ENCODE results near the gene PCIF1. TPM values are rescaled to one million over a fixed set of nuclear protein-coding genes. Genes with fewer than 3 reads are reported as not detected.
"Not testable (repeated sequence)": the region's sequence is repeated elsewhere in the genome, so short reads cannot be mapped to it uniquely, and the experiment has no call there.

The PCIF1 gene
- total RNA-seq, 2 experiments from 2014 or later: 41.6 to 52.3 TPM

DNA sequence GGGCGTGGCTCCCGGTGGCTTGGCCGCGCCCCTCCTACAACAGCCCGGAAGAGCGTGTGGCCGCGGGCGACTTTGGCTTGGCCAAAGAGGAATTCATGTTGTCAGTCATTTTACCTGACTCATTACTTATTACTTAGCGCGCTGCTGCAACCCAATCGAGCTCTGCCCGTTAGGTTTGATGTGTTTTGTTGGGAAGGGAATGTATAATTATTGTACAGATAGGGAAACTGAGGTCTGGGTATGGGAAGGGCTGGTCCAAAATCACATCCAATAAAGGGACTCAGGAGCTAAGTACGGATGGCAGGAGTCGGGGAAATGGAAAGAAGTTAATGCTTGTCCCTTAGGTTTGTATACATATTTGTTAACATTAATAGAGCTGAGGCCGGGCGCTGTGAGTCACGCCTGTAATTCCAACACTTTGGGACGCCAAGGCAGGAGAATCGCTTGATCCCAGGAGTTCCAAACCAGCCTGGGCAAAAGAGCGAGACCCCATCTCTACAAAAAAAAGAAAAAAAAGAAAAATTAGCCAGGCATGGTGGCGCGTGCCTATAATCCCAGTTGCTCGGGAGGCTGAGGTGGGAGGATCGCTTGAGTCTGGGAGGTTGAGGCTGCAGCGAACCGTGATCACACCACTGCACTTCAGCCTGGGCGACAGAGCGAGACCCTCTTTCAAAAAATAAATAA is 38.2 kb downstream of the PCIF1 start:
- no peak for DNase-seq
- Mint-ChIP-seq H3K4me1 (peaks cover 22% of the 10 kb centered on the region), H3K4me3 (peak overlapping the region; percentile 82), H3K9me3 (ENCODE audit: low read depth) (no peaks in the 10 kb centered on the region), H3K27ac (peak overlapping the region; percentile 99), H3K27me3 (peaks cover 2% of the 10 kb centered on the region), H3K36me3 (peaks cover 4% of the 10 kb centered on the region)
- no peak for ATAC-seq
- CTCF ChIA-PET: interaction anchor here (0.6 to 13.4 kb wide), 9 partner anchors 8 to 82 kb away, joined by 3 to 117 read pairs (median 6); partner anchors contain the start of gene PCIF1

DNA sequence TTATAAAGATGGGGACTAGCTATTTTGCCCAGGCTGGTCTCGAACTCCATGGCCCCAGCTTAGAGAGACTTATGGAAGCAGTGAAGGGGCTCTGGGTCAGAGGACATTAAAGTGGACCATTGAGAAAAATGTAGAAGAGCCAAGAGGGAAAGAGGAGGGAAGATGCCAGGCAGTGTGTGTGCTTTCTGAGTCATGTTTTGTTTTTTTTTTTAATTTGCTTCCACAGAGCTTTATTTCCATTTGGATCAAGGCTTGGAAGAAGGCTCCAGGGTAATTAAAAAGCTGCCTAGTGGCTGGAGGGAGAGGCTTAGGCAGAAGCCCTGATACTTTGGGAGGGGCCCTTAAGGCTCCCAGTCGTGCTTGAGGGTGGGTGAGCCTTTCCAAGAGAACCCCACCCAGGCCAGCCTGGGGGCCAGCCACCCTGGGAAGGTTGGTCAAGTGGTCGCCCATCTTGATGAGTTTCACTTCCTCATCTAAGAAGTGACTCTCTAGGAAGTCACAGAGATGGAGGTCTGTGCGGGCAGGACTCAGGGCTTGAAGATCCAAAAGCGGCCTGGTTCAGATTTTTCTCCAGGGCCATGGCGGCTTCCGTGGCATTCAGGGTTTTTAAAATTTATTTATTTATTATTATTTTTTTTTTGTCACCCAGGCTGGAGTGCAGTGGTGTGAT is 40.5 kb downstream of the PCIF1 start:
- H3K27ac Mint-ChIP-seq: no peak overlapping the region
- H3K4me1 Mint-ChIP-seq: peaks cover 12% of the 10 kb centered on the region
- peaks cover 1% of the 10 kb centered on the region for H3K36me3 Mint-ChIP-seq
- H3K9me3 Mint-ChIP-seq (ENCODE audit: low read depth): no peaks in the 10 kb centered on the region
- H3K4me3 Mint-ChIP-seq: no peak overlapping the region
- H3K27me3 Mint-ChIP-seq: peaks cover 15% of the 10 kb centered on the region
- ATAC-seq (no peak), DNase-seq (no peak)
- CTCF ChIA-PET: interaction anchor here (0.8 to 13.4 kb wide), 4 partner anchors 12 to 38 kb away, joined by 3 to 117 read pairs (median 34); no protein-coding TSS in a partner anchor

DNA sequence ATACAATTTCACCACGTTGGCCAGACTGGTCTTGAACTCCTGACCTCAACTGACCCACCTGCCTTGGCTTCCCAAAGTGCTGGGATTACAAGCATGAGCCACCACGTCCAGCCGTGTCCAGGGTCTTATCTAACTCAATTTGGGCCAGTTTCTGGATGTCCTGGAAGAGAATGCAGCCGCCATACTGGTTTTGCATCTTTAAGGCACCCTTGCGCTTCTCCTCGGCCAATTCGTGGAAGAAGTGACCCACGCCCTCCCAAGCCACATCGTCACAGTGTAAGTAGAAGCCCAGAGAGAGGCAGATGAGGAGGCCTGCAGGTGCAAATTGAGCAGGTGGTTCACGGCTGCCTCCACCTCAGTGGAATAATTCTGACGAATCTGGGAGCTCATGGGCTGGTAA is 41.2 kb downstream of the PCIF1 start:
- H3K36me3 Mint-ChIP-seq: no peaks in the 10 kb centered on the region
- peaks cover 15% of the 10 kb centered on the region for H3K27me3 Mint-ChIP-seq
- no peak overlapping the region for H3K27ac Mint-ChIP-seq
- CTCF ChIA-PET: interaction anchor here (1.8 to 13.4 kb wide), 3 partner anchors 12 to 38 kb away, joined by 6 to 117 read pairs (median 10); no protein-coding TSS in a partner anchor
- no peak for ATAC-seq
- H3K9me3 Mint-ChIP-seq (ENCODE audit: low read depth): no peaks in the 10 kb centered on the region
- peaks cover 7% of the 10 kb centered on the region for H3K4me1 Mint-ChIP-seq
- no peak for DNase-seq
- H3K4me3 Mint-ChIP-seq: no peak overlapping the region

DNA sequence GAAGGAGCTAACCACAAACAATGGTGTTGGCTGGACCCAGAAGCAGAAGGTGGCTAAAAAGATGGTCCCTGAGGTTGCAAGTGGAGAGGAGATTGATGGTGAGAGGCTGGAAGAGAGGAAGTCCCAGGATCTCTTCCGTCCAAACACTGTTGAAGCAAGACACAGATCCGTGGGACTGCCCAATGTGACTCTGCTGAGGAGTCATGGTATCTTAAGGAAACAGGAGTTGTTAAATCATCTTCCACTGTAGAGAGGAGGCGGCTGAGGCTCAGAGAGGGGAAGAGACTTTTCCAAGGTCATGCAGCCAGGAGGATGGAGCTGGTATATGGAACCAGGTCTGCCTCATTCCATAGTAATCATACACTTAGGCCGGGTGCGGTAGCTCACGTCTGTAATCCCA is 41.6 kb downstream of the PCIF1 start:
- H3K36me3 Mint-ChIP-seq: no peaks in the 10 kb centered on the region
- H3K9me3 Mint-ChIP-seq (ENCODE audit: low read depth): no peaks in the 10 kb centered on the region
- no peak overlapping the region for H3K4me3 Mint-ChIP-seq
- ATAC-seq (no peak), DNase-seq (no peak)
- no peak overlapping the region for H3K27ac Mint-ChIP-seq
- H3K4me1 Mint-ChIP-seq: peaks cover 5% of the 10 kb centered on the region
- CTCF ChIA-PET: interaction anchor here (2.4 to 13.4 kb wide), 2 partner anchors 11 to 38 kb away, joined by 10 to 117 read pairs; no protein-coding TSS in a partner anchor
- peaks cover 15% of the 10 kb centered on the region for H3K27me3 Mint-ChIP-seq

DNA sequence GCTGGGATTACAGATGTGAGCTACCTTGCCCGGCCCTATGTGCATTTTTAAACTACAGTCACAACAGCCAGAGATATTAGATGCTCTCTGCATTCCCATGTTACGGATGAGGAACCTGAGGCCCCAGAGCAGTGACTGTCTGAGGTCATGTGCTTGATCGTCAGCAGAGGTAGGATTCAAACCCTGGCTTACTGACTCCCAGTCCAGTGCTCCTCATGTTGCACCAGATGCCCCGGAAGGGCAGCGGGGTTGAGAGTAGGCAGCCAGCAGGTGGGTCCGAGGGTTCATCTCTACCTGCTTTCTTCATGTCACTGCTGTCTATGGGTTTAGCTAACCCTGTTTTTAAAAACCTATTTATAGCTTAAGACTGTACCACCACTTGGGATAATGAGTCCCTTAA is 46.8 kb downstream of the PCIF1 start:
- DNase-seq: no peak
- Mint-ChIP-seq H3K4me3 (no peak overlapping the region), H3K36me3 (no peaks in the 10 kb centered on the region), H3K27me3 (peaks cover 18% of the 10 kb centered on the region), H3K9me3 (ENCODE audit: low read depth) (no peaks in the 10 kb centered on the region), H3K27ac (no peak overlapping the region), H3K4me1 (peaks cover 13% of the 10 kb centered on the region)
- CTCF ChIA-PET: interaction anchor here (1.0 to 6.3 kb wide), 6 partner anchors 9 to 41 kb away, joined by 3 to 36 read pairs (median 4); no protein-coding TSS in a partner anchor
- ATAC-seq: no peak

DNA sequence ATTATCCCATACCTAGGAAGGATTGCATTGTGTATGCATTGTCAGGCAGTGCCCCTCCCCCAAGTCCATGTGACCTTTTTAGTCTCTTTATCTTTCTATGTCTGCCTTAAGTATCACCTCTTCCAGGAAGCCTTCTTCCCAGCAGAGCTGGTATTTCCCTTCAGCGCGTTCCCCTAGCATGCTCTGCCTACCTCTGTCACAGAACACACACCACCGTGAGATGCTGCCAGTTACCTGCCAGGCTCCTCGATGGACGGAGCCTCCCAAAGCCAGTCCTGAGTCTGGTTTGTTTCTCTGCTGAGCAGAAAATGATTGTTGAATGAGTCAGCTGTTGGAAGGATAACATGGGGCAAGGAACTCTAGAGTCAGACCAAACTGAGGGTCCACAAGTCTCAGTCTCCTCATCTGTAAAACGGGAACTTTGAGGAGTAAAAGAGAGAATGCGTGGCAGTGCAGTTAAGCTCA is 48.8 kb downstream of the PCIF1 start:
- H3K4me1 Mint-ChIP-seq: peaks cover 15% of the 10 kb centered on the region
- no peaks in the 10 kb centered on the region for H3K9me3 Mint-ChIP-seq (ENCODE audit: low read depth)
- H3K27me3 Mint-ChIP-seq: peaks cover 17% of the 10 kb centered on the region
- ATAC-seq: no peak
- H3K36me3 Mint-ChIP-seq: no peaks in the 10 kb centered on the region
- no peak overlapping the region for H3K27ac Mint-ChIP-seq
- H3K4me3 Mint-ChIP-seq: no peak overlapping the region
- CTCF ChIA-PET: interaction anchor here (0.5 to 6.3 kb wide), 5 partner anchors 13 to 428 kb away, joined by 3 to 36 read pairs (median 3); no protein-coding TSS in a partner anchor
- DNase-seq: no peak

DNA sequence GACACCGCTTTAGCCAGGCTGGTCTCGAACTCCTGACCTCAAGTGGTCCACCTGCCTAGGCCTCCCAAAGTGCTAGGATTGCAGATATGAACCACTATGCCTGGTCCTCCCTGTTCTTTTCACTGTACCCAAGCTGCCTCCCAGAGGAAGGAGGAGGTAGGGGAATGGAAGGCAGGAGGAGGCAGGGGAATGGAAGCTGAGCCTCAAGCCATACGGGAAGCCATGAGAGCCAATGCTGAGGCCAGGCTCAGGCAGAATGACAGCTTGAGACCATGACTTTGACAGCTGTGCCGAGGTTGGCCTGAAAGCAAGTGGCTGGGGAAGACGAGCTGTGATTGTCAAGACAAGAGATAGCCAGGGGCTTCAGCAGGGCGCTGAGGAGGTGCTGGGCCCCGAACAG is 51.1 kb downstream of the PCIF1 start:
- DNase-seq (no peak), ATAC-seq (no peak)
- Mint-ChIP-seq H3K27me3 (peaks cover 18% of the 10 kb centered on the region), H3K4me1 (peaks cover 15% of the 10 kb centered on the region), H3K9me3 (ENCODE audit: low read depth) (no peaks in the 10 kb centered on the region), H3K27ac (no peak overlapping the region), H3K4me3 (no peak overlapping the region), H3K36me3 (no peaks in the 10 kb centered on the region)
- CTCF ChIA-PET: interaction anchor here (0.9 to 11.0 kb wide), 5 partner anchors 12 to 186 kb away, joined by 3 to 289 read pairs (median 69); partner anchors contain the start of genes MMP9 and ZNF335

DNA sequence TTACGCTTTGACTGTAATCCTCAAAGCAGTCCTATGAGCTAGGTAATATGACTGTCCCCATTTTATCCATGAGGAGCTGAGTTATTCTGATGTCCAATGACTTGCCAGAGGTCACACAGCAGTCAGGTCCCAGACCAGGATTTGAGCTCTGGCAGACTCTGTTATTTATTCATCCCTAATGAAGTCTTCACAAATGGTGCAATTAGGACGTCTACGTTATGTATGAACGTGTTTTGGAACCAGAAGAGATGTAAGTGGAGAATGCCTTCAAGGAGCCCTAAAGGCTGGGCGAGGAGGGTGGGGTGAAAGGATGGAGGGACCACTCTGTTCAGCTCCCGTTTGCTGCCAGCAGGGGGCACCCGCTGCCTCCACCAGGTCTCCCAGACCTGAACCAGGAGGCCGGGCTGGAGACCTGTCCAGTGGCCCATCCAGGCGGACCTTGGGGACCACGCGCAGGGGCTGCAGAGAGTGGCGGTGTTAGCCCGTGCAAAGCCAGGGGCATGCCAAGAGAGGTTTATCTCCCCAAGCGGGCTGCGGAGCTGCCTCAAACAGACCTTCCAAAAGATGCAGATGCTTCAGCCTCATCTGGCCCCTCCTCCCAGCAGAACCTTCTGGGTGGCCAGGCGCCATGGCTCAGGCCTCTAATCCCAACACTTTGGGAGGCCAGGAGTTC is 52.8 kb downstream of the PCIF1 start:
- H3K27ac Mint-ChIP-seq: no peak overlapping the region
- ATAC-seq: peak; percentile 97
- peaks cover 25% of the 10 kb centered on the region for H3K27me3 Mint-ChIP-seq
- CTCF ChIA-PET: interaction anchor here (0.6 to 11.0 kb wide), 32 partner anchors 8 to 421 kb away, joined by 3 to 289 read pairs (median 4); partner anchors contain the start of genes MMP9, PCIF1 and ZNF335
- no peaks in the 10 kb centered on the region for H3K9me3 Mint-ChIP-seq (ENCODE audit: low read depth)
- no peak overlapping the region for H3K4me3 Mint-ChIP-seq
- H3K36me3 Mint-ChIP-seq: no peaks in the 10 kb centered on the region
- peaks cover 15% of the 10 kb centered on the region for H3K4me1 Mint-ChIP-seq
- DNase-seq: peak; percentile 84

DNA sequence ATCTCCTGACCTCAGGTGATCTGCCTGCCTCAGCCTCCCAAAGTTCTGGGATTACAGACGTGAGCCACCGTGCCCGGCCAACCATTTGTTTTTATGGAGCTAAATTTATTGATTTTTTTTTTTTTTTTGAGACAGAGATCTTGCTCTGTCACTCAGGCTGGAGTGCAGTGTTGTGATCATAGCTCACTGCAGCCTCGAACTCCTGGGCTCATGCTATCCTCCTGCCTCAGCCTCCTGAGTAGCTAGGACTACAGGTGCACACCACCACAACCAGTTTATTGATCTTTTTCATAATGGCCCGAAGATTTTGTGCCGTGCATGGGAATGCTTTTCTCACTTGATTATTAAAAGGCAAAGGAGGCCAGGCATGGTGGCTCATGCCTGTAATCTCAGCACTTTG is 54.3 kb downstream of the PCIF1 start:
- H3K27ac Mint-ChIP-seq; ATAC-seq; DNase-seq; H3K4me3 Mint-ChIP-seq; H3K4me1 Mint-ChIP-seq; H3K9me3 Mint-ChIP-seq (ENCODE audit: low read depth); H3K36me3 Mint-ChIP-seq: not testable (repeated sequence)
- CTCF ChIA-PET: interaction anchor here (3.3 to 11.0 kb wide), 4 partner anchors 11 to 31 kb away, joined by 14 to 289 read pairs (median 93); partner anchors contain the start of genes MMP9 and ZNF335
- peaks cover 29% of the 10 kb centered on the region for H3K27me3 Mint-ChIP-seq

DNA sequence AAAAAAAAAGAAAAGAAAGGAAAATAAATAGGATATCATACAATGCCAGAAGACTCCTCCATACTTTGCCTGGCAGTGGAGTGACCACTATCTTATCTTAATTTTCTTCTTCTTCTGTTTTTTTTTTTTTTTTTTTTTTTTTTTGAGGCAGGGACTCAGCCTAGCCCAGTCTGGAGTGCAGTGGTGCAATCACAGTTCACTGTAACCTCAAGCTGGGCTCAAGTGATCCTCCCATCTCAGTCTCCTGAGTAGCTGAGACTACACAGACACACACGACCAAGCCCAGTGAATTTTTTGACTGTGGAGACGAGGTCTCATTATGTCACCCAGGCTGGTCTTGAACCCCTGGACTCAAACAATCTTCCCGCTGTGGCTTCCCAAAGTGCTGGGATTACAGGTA is 57.1 kb downstream of the PCIF1 start:
- CTCF ChIA-PET: interaction anchor here (1.0 to 11.0 kb wide), 2 partner anchors 18 to 193 kb away, joined by 3 to 289 read pairs; partner anchors contain the start of gene MMP9
- ATAC-seq (no peak), DNase-seq (no peak)
- H3K27ac Mint-ChIP-seq: no peak overlapping the region
- H3K9me3 Mint-ChIP-seq (ENCODE audit: low read depth): no peaks in the 10 kb centered on the region
- H3K36me3 Mint-ChIP-seq: no peaks in the 10 kb centered on the region
- peaks cover 37% of the 10 kb centered on the region for H3K27me3 Mint-ChIP-seq
- H3K4me3 Mint-ChIP-seq: no peak overlapping the region
- H3K4me1 Mint-ChIP-seq: peaks cover 14% of the 10 kb centered on the region

DNA sequence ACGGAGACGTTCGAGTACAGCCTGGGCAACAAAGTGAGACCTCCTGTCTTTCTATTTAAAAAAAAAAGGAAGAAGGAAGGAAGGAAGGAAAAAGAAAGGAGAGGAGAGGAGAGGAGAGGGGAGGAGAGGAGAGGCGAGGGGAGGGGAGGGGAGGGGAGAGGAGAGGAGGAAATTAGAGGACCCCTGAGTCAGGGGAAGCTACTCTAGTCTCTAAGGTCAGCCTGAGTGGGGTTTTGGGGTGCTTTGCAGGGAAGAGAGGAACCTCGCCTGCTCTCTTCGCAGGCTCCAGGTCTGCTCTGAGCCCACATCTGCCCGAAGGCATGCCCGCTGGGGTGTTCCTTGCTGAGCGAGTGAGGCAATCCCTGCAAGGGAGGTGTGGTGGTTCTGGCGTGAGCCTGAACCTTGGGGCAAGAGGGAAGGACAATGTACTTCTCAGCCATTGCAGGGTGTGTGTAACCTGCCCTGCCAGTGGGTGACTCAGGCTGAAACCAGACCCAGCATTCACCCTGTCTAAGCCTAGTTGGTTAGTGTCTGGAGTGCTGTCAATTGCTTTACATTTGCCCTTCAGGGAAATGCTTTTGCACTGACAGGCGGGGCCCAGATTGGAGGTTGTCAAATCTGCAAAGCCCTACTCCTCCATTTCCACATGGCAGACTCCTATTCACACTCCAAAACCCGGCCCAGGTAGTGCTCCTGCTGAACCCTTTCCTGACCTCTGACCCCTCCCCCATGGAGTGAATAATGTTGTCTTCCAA is 58.9 kb downstream of the PCIF1 start:
- no peaks in the 10 kb centered on the region for H3K9me3 Mint-ChIP-seq (ENCODE audit: low read depth)
- H3K27ac Mint-ChIP-seq: no peak overlapping the region
- no peak overlapping the region for H3K4me3 Mint-ChIP-seq
- peaks cover 21% of the 10 kb centered on the region for H3K4me1 Mint-ChIP-seq
- DNase-seq: peak; percentile 59
- H3K27me3 Mint-ChIP-seq: peaks cover 34% of the 10 kb centered on the region
- H3K36me3 Mint-ChIP-seq: no peaks in the 10 kb centered on the region
- peak; percentile 78 for ATAC-seq
- CTCF ChIA-PET: interaction anchor here (1.2 to 11.0 kb wide), 3 partner anchors 16 to 23 kb away, joined by 6 to 289 read pairs (median 7); partner anchors contain the start of gene MMP9

DNA sequence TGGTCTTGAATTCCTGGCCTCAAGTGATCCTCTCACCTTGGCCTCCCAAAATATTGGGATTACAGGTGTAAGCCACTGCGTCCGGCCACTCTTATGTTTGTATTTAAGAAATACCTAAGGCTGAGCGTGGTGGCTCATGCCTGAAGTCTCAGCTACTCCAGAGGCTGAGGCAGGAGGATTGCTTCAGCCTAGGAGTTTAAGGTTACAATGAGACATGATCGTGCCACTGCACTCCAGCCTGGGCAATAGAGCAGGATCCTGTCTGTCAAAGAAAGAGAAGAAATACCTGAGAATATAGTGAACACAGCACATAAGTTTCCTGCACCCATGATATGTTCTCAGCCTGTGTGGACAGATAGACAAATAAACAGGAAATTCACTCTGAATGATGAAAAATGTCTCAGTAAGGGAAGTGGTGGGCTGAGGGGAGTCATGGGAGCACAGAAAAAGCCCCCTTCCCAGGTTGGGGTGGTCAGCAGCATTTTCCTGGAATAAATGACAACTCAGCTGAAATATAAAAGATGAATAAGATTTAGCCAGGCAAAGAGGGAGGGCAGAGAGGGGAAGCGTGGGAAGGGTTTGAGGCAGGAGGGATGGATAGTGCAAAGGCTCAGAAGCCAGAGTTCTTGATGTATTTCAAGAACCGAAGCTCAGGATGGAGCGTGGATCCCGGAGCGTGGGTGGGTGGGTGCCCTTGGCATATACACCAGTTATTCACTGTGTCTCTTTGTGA is 60.4 kb downstream of the PCIF1 start:
- no peak overlapping the region for H3K4me3 Mint-ChIP-seq
- CTCF ChIA-PET: interaction anchor here (0.8 to 11.0 kb wide), 3 partner anchors 8 to 25 kb away, joined by 3 to 289 read pairs (median 6); partner anchors contain the start of gene MMP9
- no peaks in the 10 kb centered on the region for H3K9me3 Mint-ChIP-seq (ENCODE audit: low read depth)
- H3K4me1 Mint-ChIP-seq: peaks cover 33% of the 10 kb centered on the region
- H3K36me3 Mint-ChIP-seq: no peaks in the 10 kb centered on the region
- ATAC-seq: no peak
- H3K27me3 Mint-ChIP-seq: peaks cover 29% of the 10 kb centered on the region
- no peak for DNase-seq
- H3K27ac Mint-ChIP-seq: no peak overlapping the region
